Spleen (tissue), 7 donors: ENCODE results near the gene DOCK6.

Source experiments
- POLR2A ChIP-seq, 3 donors: fragments of 450-650 bp; IDR thresholded peaks; one replicate each; pipeline ENCODE4 v1.5.1; 2017; ENCODE audit warnings: antibody characterized with exemption in 3 of 3, mild to moderate bottlenecking in 1 of 3
- POLR2AphosphoS5 ChIP-seq, 3 donors: sonication (generic); formaldehyde crosslinking; IDR thresholded peaks; one replicate each; pipeline ENCODE4 v1.5.1; 2017; ENCODE audit warnings: antibody characterized with exemption in 3 of 3
- TF ChIP-seq, protein P1 (sequence below), 11 experiments: fragments of 200-600 bp in 7 of 11; fragments of 450-650 bp in 4 of 11; sonication (generic) in 4 of 11; IDR thresholded peaks in 8 of 11; conservative IDR thresholded peaks in 3 of 11; 1 replicate in 7 of 11; 2 replicates in 4 of 11; pipeline versions ENCODE4 v1.4.0 to v1.8.0; 2016 to 2021; ENCODE audit warnings: antibody characterized with exemption in 11 of 11, inconsistent platforms in 4 of 11, mild to moderate bottlenecking in 1 of 11
- donor health status: DM: no; HTN: no; CAD: no; lungs with moderate emphysema.
- donor health status: DM: no; HTN: no; CAD: no.
- donor health status: DM: no; HTN: no; CAD: no.

DNA sequence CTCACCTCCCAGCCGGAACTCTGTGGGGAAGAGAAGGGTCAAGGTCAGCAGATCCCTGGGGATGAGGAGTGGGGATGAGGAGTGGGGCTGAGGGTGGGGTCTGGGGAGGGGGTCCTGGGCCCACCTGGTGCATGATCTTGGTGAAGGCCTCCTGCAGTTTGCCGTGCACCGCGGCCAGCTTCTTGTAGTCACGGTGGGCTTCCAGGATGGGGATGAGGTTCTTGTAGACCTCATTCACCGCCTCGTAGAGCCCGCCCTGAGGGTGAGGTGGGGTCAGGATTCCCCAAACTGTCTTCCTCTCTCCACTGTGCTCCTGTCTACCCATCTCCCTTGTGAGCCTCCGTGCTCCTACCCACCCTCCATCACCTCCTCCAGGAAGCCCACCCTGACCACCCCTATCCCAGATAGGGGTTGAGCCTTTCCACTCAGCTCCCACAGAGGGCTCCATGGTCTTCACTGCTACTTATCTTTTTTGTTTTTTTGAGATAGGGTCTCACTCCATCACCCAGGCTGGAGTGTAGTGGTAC is 58.2 kb downstream of the DOCK6 start:
- TF ChIP-seq, protein P1, sequence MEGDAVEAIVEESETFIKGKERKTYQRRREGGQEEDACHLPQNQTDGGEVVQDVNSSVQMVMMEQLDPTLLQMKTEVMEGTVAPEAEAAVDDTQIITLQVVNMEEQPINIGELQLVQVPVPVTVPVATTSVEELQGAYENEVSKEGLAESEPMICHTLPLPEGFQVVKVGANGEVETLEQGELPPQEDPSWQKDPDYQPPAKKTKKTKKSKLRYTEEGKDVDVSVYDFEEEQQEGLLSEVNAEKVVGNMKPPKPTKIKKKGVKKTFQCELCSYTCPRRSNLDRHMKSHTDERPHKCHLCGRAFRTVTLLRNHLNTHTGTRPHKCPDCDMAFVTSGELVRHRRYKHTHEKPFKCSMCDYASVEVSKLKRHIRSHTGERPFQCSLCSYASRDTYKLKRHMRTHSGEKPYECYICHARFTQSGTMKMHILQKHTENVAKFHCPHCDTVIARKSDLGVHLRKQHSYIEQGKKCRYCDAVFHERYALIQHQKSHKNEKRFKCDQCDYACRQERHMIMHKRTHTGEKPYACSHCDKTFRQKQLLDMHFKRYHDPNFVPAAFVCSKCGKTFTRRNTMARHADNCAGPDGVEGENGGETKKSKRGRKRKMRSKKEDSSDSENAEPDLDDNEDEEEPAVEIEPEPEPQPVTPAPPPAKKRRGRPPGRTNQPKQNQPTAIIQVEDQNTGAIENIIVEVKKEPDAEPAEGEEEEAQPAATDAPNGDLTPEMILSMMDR (IDR thresholded peaks at IDR 0.05 in 8 of 11, conservative IDR thresholded peaks at IDR 0.05 in 3 of 11) = peak in 6 of 11 experiments; percentile 21 to 56 (median 43)
- no peak for TF ChIP-seq POLR2A (IDR thresholded peaks at IDR 0.05)
- TF ChIP-seq POLR2AphosphoS5 (IDR thresholded peaks at IDR 0.05) = no peak
